NOMO-1 treated with dmso at 0.1 percent for 144 hours (cell line): ENCODE results near the gene LHFPL2.

Experiments
- DNase-seq: peaks from one replicate; lab custom pipeline; 2025; ENCODE audit not compliant: unreplicated experiment; lab: John Stamatoyannopoulos, UW

LHFPL2 gene

DNA sequence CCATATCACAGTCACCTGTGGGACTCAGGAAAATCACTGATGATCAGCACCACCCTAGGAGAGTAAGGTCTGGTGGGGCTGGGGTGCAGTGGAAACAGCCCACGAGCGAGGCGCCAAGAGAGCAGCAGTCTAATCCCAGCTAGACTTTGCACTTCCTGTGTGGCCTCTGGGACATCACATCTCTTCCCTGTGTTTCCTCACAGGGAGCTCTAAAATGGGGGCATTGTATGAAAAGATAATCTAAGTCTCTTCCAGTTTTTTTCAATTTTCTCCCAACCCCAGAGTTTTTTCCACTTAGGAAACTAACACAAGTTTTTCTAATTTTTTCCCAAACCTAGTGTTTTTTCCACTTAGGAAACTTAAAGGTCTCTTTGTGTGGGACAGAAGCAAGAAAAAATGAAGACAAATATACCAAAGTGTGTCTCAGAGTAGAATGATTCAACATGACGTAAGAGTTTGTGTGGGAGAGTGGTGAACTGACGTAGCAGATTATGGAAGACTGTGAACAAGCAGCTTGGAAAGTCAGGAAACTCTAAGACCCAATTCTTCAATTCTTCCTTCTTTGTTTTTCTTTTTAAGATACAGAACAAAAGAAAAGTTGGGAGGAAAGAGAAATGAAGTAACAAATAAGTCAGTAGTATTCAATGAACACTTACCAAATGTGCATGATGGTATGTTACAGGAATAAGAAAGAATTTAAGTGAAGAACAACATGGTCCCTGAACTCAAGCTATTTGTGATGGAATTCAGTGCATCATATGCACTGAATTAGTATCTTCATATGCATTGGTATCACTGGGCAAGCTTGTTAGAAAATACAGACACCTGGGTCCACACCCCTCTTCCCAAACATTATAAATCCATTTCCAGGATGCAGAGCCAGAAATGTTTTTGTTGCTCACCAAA lies 51.3 kb downstream of the LHFPL2 start:
- DNase-seq: no peak

DNA sequence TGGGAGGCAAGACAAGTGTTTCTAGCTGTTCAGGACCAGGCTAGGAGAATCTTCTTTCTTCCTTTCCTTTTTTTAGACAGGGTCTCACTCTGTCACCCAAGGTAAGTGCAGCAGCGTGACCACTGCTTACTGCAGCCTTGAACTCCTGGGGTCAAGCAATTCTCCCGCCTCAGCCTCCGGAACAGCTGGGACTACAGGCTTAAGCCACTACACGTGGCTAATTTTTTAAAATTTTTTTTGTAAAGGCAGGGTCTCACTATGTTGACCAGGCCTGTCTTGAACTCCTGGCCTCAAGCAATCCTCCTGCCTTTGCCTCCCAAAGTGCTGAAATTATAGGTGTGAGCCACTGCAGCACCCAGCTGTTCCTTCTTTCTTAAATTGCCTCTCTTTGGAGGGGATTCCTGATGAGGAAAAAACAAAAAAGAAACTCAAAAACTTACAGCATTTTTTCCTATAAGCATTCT lies 53.1 kb downstream of the LHFPL2 start:
- DNase-seq: no peak

DNA sequence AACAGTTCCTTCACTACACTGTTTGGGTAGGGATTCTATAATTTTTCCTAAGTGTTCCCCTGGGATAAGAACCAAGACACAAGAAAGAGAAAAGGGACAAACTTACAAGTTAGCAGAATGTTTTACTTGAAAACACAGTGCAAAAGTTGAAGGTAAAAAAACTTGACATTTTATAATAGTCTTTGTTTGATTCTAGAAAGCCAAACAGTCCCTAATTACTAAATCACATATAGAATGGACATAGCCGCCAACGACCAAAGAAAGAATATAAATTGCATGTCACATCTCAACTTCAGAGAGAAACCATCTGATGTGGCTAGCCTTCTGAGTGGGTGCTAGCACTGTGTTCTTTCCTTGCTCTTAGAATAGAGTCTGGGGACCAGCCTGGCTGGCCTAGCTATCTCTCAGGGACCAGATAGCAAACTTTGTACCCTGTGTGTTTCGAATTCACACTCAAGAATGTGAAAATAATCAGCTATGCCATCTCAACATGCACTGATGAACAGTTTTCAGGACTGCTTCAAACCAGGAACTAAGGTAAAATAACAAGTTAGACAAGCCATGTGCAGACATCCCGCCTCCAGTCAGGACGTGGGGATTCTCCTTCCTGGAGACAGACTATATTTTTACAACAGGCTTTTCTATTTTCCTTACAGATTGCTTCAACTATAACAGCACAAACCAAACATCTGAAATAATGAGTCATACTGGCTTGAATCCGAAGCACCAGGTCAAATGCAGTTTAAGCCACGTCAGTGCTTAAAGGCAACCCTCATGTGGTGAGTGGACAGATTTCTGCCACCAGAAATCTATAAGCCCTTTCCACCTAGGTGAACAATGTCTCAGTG lies 53.7 kb downstream of the LHFPL2 start:
- DNase-seq: no peak

GRCh38 chr5:78594021-78594420 lies 54.6 kb downstream of the LHFPL2 start:
- no peak for DNase-seq

DNA sequence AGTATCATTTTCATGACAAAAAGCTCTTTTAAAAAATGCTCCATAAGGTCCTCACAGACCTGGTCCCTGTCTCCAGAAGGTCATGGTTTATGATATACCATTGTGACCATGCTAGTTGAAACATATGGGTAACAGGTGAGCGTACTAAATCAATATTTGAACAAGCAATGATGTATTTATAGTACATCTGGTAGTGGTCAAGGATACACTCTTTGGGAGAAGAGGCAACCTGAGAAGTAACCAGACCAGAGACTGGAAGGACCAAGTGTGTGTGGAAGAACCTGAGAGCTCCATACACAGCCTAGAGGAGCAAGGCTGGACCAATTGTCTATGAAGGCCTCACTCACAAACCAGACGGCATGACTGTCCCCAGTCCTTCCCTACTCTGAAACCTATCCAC lies 55.1 kb downstream of the LHFPL2 start:
- DNase-seq: no peak

- DNase-seq: no peak
Observed at GRCh38 chr5:78592735-78593386, 55.7 kb downstream of the LHFPL2 start.

DNA sequence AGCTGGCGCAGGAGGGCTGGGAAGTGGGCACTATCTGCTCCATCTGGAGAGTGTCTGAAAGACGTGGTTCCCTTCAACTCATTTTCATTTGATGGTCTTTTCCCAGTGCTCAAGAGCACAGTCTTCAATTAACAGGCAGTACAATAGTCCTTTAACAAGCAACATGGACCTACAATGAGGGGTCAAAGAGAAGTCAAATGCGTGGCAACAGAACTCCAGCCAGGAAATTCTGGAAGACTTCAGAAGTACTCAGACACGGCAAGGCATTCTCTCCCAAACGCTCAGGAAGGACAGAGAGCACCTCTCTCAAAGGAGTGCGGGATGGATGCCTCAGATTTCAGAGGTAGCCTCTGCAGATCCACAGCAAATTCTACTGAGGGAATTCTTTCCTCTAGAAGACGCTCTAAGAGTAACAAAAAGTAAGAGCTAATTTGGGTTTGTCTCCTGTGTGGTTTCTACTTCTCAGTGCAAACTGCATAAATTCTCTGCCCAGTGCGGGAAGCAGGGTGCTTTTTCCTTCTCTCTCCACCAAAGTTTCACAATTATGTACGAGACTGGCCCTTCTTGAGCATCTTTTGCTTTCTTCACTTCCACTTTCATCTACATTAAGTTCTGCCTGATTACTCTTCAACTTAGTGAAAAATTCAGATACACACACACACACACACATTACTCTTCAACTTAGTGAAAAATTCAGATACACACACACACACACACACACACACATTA lies 56.4 kb downstream of the LHFPL2 start:
- DNase-seq: no peak

- DNase-seq: no peak
Observed at GRCh38 chr5:78591138-78591612, 57.4 kb downstream of the LHFPL2 start.

DNA sequence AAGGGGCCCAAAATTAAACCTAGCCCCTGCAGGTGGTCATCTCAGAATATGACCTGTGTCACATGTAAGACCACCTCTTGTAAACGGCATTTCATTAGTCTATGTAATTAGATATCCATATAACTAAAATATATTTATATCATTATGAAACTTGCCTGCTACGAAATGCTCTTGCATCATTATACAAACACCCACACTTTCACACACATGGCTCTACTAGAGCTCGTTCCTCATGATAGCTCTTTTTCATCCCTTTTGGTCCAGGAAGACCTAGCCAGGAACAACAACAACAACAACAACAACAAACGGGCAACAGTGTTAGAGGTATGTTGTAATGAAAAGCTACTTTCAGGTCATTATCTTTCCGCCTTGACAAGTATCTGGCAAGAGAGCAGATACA lies 58.6 kb downstream of the LHFPL2 start:
- DNase-seq: no peak

DNA sequence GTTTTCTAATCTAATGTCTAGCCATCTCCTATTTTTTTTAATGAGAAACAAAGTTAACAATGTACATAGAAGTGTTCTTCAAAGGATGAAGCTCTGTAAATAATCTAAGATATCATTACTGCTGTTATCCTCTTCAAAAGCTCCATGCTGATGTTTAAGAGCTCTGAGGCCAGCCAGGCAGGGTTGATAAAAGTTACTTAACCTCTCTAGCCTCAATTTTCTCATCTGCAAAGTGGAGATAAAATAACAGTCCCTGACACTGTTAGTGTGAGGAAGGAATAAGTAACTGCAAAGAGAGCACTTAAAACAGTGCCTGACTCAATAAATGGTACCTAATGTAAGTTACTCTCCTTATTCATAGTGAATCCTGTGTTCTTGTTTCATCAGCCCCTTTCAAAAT lies 60.1 kb downstream of the LHFPL2 start:
- no peak for DNase-seq

DNA sequence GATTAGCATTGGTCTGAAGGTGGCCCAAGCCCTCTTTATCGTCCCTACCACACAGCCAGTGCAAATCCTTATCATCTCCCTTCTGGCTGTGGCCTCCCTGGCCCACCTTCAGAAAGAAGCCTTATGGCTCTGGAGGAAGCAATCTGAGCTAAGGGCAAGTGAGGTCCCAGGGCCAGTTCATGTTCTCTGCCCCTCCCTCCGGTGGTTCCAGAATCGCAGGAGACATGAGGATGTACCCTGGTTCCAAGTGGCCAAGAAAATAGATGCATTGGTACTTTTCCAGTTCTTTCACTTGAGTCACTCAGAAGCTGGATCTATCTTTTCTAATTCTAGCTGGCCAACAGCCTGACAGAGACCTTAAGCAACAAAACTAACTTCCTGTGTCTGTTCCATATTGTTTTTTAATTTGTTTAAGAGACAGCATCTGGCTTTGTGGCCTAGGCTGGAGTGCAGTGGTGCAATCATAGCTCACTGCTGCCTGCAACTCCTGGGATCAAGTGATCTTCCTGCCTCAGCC lies 60.7 kb downstream of the LHFPL2 start:
- DNase-seq: no peak

GRCh38 chr5:78587081-78587774 lies 61.3 kb downstream of the LHFPL2 start:
- no peak for DNase-seq

GRCh38 chr5:78586251-78586650 lies 62.3 kb downstream of the LHFPL2 start:
- DNase-seq: peak; percentile 34

DNA sequence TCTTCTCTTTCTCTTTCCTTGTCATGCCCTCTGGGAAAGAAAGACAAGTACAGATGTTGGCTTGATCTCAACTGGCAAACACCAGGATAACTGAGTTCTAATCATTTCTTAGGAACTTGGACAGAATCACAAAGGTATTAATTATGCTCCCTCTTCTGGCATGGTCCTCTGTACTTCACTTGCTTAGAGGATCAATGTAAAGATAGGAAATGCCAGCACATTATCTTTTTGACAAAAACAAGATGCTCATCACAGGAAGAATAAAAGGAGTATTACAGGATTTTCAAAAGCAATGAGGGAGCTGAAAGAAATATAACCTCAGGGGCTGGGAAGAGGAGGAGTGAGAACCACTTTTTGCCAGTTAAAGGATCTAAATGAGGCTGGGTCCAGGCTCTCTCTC lies 70.6 kb downstream of the LHFPL2 start:
- no peak for DNase-seq

GRCh38 chr5:78577071-78577807 lies 71.3 kb downstream of the LHFPL2 start:
- DNase-seq: no peak

GRCh38 chr5:78576376-78576775 lies 72.2 kb downstream of the LHFPL2 start:
- no peak for DNase-seq

GRCh38 chr5:78574731-78575161 lies 73.8 kb downstream of the LHFPL2 start:
- DNase-seq: no peak

- DNase-seq: no peak
Observed at GRCh38 chr5:78574131-78574673, 74.4 kb downstream of the LHFPL2 start.

GRCh38 chr5:78573318-78573717 lies 75.3 kb downstream of the LHFPL2 start:
- DNase-seq: no peak
